Upper lobe of left lung (tissue), 4 donors: ENCODE measurements around the gene CCT2.

Experiments
- EP300 ChIP-seq, 4 donors: sonication (generic); formaldehyde crosslinking; IDR thresholded peaks; one replicate each; pipeline ENCODE4 v1.5.1; 2017; ENCODE audit warnings: antibody characterized with exemption in 4 of 4, control low read depth in 2 of 4
- POLR2A ChIP-seq, 4 donors: fragments of 450-650 bp; IDR thresholded peaks; one replicate each; pipeline ENCODE4 v1.5.1; 2016 to 2017; ENCODE audit warnings: antibody characterized with exemption in 4 of 4, mild to moderate bottlenecking in 2 of 4
- POLR2AphosphoS5 ChIP-seq, 2 donors: sonication (generic); formaldehyde crosslinking; IDR thresholded peaks; one replicate each; pipeline ENCODE4 v1.5.1; 2017; ENCODE audit warnings: antibody characterized with exemption in 2 of 2
- TF ChIP-seq, protein P1 (sequence below), 6 experiments: fragments of 450-650 bp in 4 of 6; fragments of 200-600 bp in 2 of 6; sonication (generic) in 2 of 6; IDR thresholded peaks; one replicate each; pipeline ENCODE4 v1.5.1; 2016 to 2019; ENCODE audit warnings: antibody characterized with exemption in 6 of 6

- TF ChIP-seq, protein P1, sequence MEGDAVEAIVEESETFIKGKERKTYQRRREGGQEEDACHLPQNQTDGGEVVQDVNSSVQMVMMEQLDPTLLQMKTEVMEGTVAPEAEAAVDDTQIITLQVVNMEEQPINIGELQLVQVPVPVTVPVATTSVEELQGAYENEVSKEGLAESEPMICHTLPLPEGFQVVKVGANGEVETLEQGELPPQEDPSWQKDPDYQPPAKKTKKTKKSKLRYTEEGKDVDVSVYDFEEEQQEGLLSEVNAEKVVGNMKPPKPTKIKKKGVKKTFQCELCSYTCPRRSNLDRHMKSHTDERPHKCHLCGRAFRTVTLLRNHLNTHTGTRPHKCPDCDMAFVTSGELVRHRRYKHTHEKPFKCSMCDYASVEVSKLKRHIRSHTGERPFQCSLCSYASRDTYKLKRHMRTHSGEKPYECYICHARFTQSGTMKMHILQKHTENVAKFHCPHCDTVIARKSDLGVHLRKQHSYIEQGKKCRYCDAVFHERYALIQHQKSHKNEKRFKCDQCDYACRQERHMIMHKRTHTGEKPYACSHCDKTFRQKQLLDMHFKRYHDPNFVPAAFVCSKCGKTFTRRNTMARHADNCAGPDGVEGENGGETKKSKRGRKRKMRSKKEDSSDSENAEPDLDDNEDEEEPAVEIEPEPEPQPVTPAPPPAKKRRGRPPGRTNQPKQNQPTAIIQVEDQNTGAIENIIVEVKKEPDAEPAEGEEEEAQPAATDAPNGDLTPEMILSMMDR (IDR thresholded peaks at IDR 0.05) = no peak
- TF ChIP-seq EP300 (IDR thresholded peaks at IDR 0.05) (no peak), POLR2A (IDR thresholded peaks at IDR 0.05) (no peak), POLR2AphosphoS5 (IDR thresholded peaks at IDR 0.05) (no peak)
These were observed 15.2 kb upstream of the CCT2 start for GRCh38 chr12:69570000-69570516.
